SK-N-SH (cell line): Measurements from ENCODE around the gene GPANK1. TPM values are rescaled to one million over a fixed set of nuclear protein-coding genes. Genes with fewer than 3 reads are reported as not detected.

Experiments used
- CTCF ChIA-PET: fragments of 300-600, 350-600 bp; formaldehyde crosslinking; extraction: SDS; loops from one replicate; lab custom pipeline; 2021; lab: Yijun Ruan, JAX
- POLR2A ChIA-PET: fragments of 350-600 bp; sonication (Branson Sonifier 250); formaldehyde crosslinking; extraction: SDS; loops from one replicate; lab custom pipeline; 2020; ENCODE audit warnings: antibody characterized with exemption, inconsistent platforms; lab: Yijun Ruan, JAX
- DNase-seq: peaks from one replicate; pipeline ENCODE4 v3.0.0; 2012
- H2AFZ ChIP-seq: fragments of 200-600 bp; sonication (generic); 2 replicates; pipeline ENCODE4 v1.8.1; 2016; ENCODE audit warnings: antibody characterized with exemption, mild to moderate bottlenecking, low read depth
- H3F3A ChIP-seq: fragments of 200-600 bp; sonication (generic); replicated peaks from 2 replicates; pipeline ENCODE3; 2016; ENCODE audit warnings: antibody characterized with exemption, mild to moderate bottlenecking; ENCODE audit not compliant: insufficient read depth
- H3K27ac ChIP-seq, 2 experiments: fragments of 200-500 bp in 1 of 2; fragments of 200-600 bp in 1 of 2; sonication (Bioruptor generic) in 1 of 2; sonication (generic), shearing (Covaris generic) in 1 of 2; 2 replicates each; pipeline versions ENCODE4 v1.5.1 to v1.6.1; 2014 to 2016; ENCODE audit warnings: low read depth in 2 of 2, inconsistent platforms in 1 of 2, low read length in 1 of 2, mild to moderate bottlenecking in 1 of 2, mixed read lengths in 1 of 2
- H3K27me3 ChIP-seq: fragments of 200-600 bp; sonication (generic), shearing (Covaris generic); 2 replicates; pipeline ENCODE4 v1.6.1; 2016; ENCODE audit warnings: mixed run types; ENCODE audit not compliant: insufficient read depth
- H3K36me3 ChIP-seq, 2 experiments: fragments of 200-500 bp in 1 of 2; fragments of 200-600 bp in 1 of 2; sonication (Bioruptor generic) in 1 of 2; sonication (generic) in 1 of 2; replicated peaks in 1 of 2; 2 replicates each; pipeline versions ENCODE3 to v1.5.1; 2014 to 2016; ENCODE audit warnings: low read length in 1 of 2, mild to moderate bottlenecking in 1 of 2; ENCODE audit not compliant: insufficient read depth in 2 of 2, control insufficient read depth in 1 of 2
- H3K4me1 ChIP-seq, 2 experiments: fragments of 200-500 bp in 1 of 2; fragments of 200-600 bp in 1 of 2; sonication (Bioruptor generic) in 1 of 2; sonication (generic), shearing (Covaris generic) in 1 of 2; 2 replicates each; pipeline versions ENCODE4 v1.5.1 to v1.6.1; 2014 to 2016; ENCODE audit warnings: low read depth in 1 of 2, low read length in 1 of 2, mixed run types in 1 of 2; ENCODE audit not compliant: insufficient read depth in 2 of 2, control insufficient read depth in 1 of 2
- H3K4me2 ChIP-seq: fragments of 200-600 bp; sonication (generic), shearing (Covaris generic); 2 replicates; pipeline ENCODE4 v1.6.1; 2017; ENCODE audit warnings: mixed run types
- H3K4me3 ChIP-seq, 2 experiments: fragments of 200-500 bp in 1 of 2; fragments of 200-600 bp in 1 of 2; sonication (Bioruptor generic) in 1 of 2; sonication (generic), shearing (Covaris generic) in 1 of 2; 2 replicates each; pipeline versions ENCODE4 v1.5.1 to v1.8.1; 2014 to 2016; ENCODE audit warnings: low read depth in 2 of 2, inconsistent platforms in 1 of 2, low read length in 1 of 2, mild to moderate bottlenecking in 1 of 2, mixed read lengths in 1 of 2, moderate library complexity in 1 of 2
- H3K79me2 ChIP-seq: fragments of 200-600 bp; sonication (generic); 2 replicates; pipeline ENCODE4 v1.8.1; 2017; ENCODE audit warnings: mild to moderate bottlenecking; ENCODE audit not compliant: insufficient read depth
- H3K9ac ChIP-seq: fragments of 200-600 bp; sonication (generic); 2 replicates; pipeline ENCODE4 v1.6.1; 2017; ENCODE audit warnings: mixed run types
- H3K9me2 ChIP-seq: fragments of 200-600 bp; sonication (generic); 2 replicates; pipeline ENCODE4 v1.6.1; 2017; ENCODE audit warnings: mixed run types
- H3K9me3 ChIP-seq: fragments of 200-600 bp; sonication (generic); 2 replicates; pipeline ENCODE4 v1.6.1; 2017; ENCODE audit warnings: mixed run types, mild to moderate bottlenecking, moderate library complexity
- H4K20me1 ChIP-seq: fragments of 200-600 bp; sonication (generic); 2 replicates; pipeline ENCODE4 v1.6.1; 2017; ENCODE audit warnings: mild to moderate bottlenecking, mixed run types; ENCODE audit not compliant: insufficient read depth
- ELF1 ChIP-seq: IDR thresholded peaks from 2 replicates; pipeline ENCODE4 v1.4.0; 2012
- EP300 ChIP-seq, 2 experiments: IDR thresholded peaks; 2 replicates each; pipeline versions ENCODE4 v1.4.0 to v1.6.1; 2012; ENCODE audit warnings: borderline replicate concordance in 1 of 2, low read depth in 1 of 2, low read length in 1 of 2
- EZH2phosphoT487 ChIP-seq: fragments of 200-600 bp; sonication (generic); IDR thresholded peaks from 2 replicates; pipeline ENCODE4 v1.6.1; 2017; ENCODE audit warnings: low read depth, mixed run types, mild to moderate bottlenecking, antibody characterized with exemption, moderate library complexity, borderline replicate concordance
- GABPA ChIP-seq: IDR thresholded peaks from 2 replicates; pipeline ENCODE4 v1.4.0; 2012; ENCODE audit warnings: low read depth, mild to moderate bottlenecking
- GATA2 ChIP-seq: sonication (generic); formaldehyde crosslinking; IDR thresholded peaks from 2 replicates; pipeline ENCODE4 v1.5.0; 2020; ENCODE audit warnings: mild to moderate bottlenecking, missing genetic modification reagents
- JUND ChIP-seq: IDR thresholded peaks from 2 replicates; pipeline ENCODE4 v1.4.0; 2012
- MEF2A ChIP-seq: IDR thresholded peaks from 2 replicates; pipeline ENCODE4 v1.4.0; 2012; ENCODE audit warnings: low read depth, borderline replicate concordance
- MXI1 ChIP-seq: IDR thresholded peaks from 2 replicates; pipeline ENCODE4 v1.6.1; 2012; ENCODE audit warnings: mild to moderate bottlenecking, low read depth, low read length, improper control_type of control experiment
- NRF1 ChIP-seq: IDR thresholded peaks from 2 replicates; pipeline ENCODE4 v1.6.1; 2012; ENCODE audit warnings: low read depth, mild to moderate bottlenecking, low read length
- POLR2AphosphoS5 ChIP-seq: IDR thresholded peaks from 2 replicates; pipeline ENCODE4 v1.6.1; 2012; ENCODE audit warnings: low read depth, low read length
- RAD21 ChIP-seq: IDR thresholded peaks from 2 replicates; pipeline ENCODE4 v1.6.1; 2012; ENCODE audit warnings: mild to moderate bottlenecking, low read length
- RCOR1 ChIP-seq: fragments of 150-350 bp; IDR thresholded peaks from 2 replicates; pipeline ENCODE4 v1.6.1; 2017; ENCODE audit warnings: antibody characterized with exemption, low read length
- RXRA ChIP-seq: IDR thresholded peaks from 2 replicates; pipeline ENCODE4 v1.4.0; 2012; ENCODE audit warnings: low read depth, mild to moderate bottlenecking, borderline replicate concordance
- SIN3A ChIP-seq: IDR thresholded peaks from 2 replicates; pipeline ENCODE4 v1.6.1; 2012; ENCODE audit warnings: low read depth, mild to moderate bottlenecking, low read length, moderate library complexity, borderline replicate concordance
- TAF1 ChIP-seq: IDR thresholded peaks from 2 replicates; pipeline ENCODE4 v1.6.1; 2012; ENCODE audit warnings: low read depth, mild to moderate bottlenecking, low read length, moderate library complexity, borderline replicate concordance
- WGBS: methylation state at CpG from one replicate; pipeline ENCODE4 v1.1.6; 2017; ENCODE audit warnings: low lambda C conversion rate; 5-methylcytosine and 5-hydroxymethylcytosine counted together
- polyA plus RNA-seq, 3 experiments: library from polyadenylated mRNA; depleted of rRNA; stranded (reverse); fragments of >200 nt; gene quantifications; 2 replicates each; pipeline ENCODE4 v1.2.3, GENCODE V29; 2012
- TF ChIP-seq, protein P1 (sequence below): IDR thresholded peaks from 2 replicates; pipeline ENCODE4; 2012
- TF ChIP-seq, protein P2 (sequence below): IDR thresholded peaks from 2 replicates; pipeline ENCODE4 v1.4.0; 2012; ENCODE audit warnings: low read depth

The GPANK1 gene
- polyA plus RNA-seq, 1 of the 3 experiments (the other 2 are of a cell fraction): 19.1 TPM

DNA sequence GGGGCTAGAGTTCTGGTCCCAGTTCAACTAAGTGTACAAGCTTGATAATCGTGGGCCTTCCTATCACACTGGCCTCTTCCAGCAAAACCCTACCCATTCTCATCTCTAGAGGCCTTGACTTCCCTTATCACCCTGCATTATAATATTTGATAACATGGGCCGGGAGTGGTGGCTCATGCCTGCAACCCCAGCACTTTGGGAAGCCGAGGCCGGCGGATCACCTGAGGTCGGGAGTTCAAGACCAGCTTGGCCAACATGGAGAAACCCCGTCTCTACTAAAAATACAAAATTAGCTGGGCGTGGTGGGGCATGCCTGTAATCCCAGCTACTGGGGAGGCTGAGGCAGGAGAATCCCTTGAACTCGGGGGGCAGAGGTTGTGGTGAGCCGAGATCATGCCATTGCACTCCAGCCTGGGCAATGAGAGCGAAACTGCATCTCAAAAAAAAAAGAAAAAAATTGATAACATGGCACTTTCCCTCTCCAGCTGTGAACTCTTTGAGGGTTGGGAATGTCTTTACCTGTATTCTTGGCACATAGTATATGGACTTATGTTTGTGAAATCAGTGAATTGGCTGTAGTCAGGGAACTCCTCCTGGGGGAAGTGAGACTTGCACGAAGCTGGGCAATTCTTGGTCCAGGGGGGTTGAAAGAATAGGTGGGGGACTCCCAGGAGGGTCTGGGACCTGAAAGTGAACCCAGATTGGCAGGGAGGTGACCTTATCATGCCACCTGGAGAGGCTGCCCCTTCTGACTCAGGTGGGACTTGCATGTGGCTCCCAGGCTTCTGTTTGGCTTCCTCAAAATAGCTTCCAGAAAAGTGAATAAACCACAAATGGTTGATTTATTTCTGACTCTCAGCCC lies 3.3 kb downstream of the GPANK1 start (continued):
- TF ChIP-seq, protein P1, sequence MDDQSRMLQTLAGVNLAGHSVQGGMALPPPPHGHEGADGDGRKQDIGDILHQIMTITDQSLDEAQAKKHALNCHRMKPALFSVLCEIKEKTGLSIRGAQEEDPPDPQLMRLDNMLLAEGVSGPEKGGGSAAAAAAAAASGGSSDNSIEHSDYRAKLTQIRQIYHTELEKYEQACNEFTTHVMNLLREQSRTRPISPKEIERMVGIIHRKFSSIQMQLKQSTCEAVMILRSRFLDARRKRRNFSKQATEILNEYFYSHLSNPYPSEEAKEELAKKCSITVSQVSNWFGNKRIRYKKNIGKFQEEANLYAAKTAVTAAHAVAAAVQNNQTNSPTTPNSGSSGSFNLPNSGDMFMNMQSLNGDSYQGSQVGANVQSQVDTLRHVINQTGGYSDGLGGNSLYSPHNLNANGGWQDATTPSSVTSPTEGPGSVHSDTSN: no peak

DNA sequence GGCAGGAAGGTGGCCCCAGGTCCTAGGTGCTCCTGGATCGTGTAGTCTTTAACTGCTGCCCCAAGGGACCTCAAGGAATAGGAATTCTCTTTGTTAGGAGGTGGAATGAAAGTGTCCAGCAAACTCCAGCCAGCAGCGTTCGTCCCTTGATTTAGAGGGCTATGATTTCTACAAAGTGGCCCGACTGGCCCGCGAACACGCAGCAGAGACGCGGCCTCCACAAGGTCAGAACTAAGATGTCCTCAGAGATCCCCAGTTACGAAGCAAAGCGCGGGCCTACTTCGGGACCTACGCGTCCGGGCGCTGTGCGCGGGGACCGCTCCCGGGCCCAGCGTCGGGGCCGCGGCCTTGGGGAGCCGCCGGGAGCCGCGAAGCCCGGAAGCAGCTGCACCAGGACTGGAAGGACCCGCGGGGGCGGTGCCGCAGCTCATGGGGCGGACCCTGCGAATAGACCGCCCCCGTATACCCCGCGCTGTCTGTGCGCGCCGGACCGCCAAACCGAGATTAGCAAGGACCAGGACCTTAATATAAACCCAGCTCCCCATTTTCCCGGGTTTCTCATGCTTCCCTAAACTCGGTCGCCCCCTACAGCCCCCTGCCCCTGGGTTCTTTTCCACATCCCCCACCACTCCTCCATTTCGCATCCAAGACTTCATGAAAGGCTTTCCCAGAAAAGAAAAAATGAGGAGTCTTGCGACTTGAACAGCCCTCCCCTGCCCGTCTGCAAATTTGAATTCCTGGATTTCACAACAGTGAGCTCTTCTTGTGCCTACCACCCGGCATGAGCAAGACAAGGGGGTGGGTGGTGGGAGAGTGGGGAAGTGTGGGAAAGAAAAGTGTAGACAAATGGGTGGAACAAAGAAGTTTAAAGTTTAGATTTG lies 4.2 kb downstream of the GPANK1 start, which contains the start of gene C6orf47:
Gene C6orf47 (minus strand): TSS at position 398 of the 881 bp plus-strand sequence. CDS start 831 bp downstream, outside the sequence.
- POLR2A ChIA-PET: interaction anchor here (0.5 to 2.3 kb wide), 7 partner anchors 9 to 174 kb away, joined by 3 to 16 read pairs (median 4); partner anchors contain the start of genes ABHD16A and BAG6
- CTCF ChIA-PET: interaction anchor here (1.0 to 2.0 kb wide), 4 partner anchors 9 to 131 kb away, joined by 4 to 9 read pairs (median 6); partner anchors contain the start of gene BAG6
- peaks cover 8% of the 10 kb centered on the region; the same call in 1 of the 2 replicates for H4K20me1 ChIP-seq
- H3K4me2 ChIP-seq: peak within 1 kb of the TSS; percentile 97
- H3K9ac ChIP-seq: peak within 1 kb of the TSS; percentile 86
- H3K9me3 ChIP-seq: no peaks in the 10 kb centered on the region
- 1% methylated on average over 19 of the region's 52 CpGs for WGBS
- H3K36me3 ChIP-seq: peaks cover 14 to 15% of the 10 kb centered on the region in 2 experiments
- H3K4me3 ChIP-seq: peak within 1 kb of the TSS; percentile 85
- no peaks in the 10 kb centered on the region for H3K9me2 ChIP-seq
- peak within 1 kb of the TSS; percentile 48 for H2AFZ ChIP-seq
- H3K79me2 ChIP-seq: peaks cover 80% of the 10 kb centered on the region
- H3F3A ChIP-seq: peaks cover 27% of the 10 kb centered on the region
- peak; percentile 95 for DNase-seq
- H3K4me1 ChIP-seq: peaks cover 22 to 35% of the 10 kb centered on the region in 2 experiments; a peak in 2 of 4 replicates
- no peaks in the 10 kb centered on the region for H3K27me3 ChIP-seq
- peak within 1 kb of the TSS; percentile 67 to 86 for H3K27ac ChIP-seq
- TF ChIP-seq RAD21 (peak; percentile 6; the same call in 1 of the 2 replicates), MXI1 (peak; percentile 69), GABPA (peak; percentile 44), SIN3A (peak; percentile 82; the same call in 1 of the 2 replicates), ELF1 (peak; percentile 81), EP300 (IDR thresholded peaks at IDR 0.05; ENCODE audit: borderline replicate concordance in 1 of 2, low read depth in 1 of 2, low read length in 1 of 2) (peak in 1 of 2 experiments; percentile 8; a peak in 1 of 4 replicates), RCOR1 (no peak), RXRA (no peak), POLR2AphosphoS5 (peak; percentile 84; the same call in 1 of the 2 replicates), MEF2A (no peak), EZH2phosphoT487 (no peak), TAF1 (peak; percentile 76; the same call in 1 of the 2 replicates), NRF1 (0 out of 2 replicates have a peak, but pooled peaks have one; percentile 2), GATA2 (no peak), JUND (0 out of 2 replicates have a peak, but pooled peaks have one; percentile 8)
- TF ChIP-seq, protein P2, sequence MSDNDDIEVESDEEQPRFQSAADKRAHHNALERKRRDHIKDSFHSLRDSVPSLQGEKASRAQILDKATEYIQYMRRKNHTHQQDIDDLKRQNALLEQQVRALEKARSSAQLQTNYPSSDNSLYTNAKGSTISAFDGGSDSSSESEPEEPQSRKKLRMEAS: 0 out of 2 replicates have a peak, but pooled peaks have one; percentile 38
- TF ChIP-seq, protein P1: peak; percentile 54
